Activated CD8-positive, alpha-beta T cell treated with anti-CD3 and anti-CD28 coated beads for 36 hours (primary cell): ENCODE results near the gene FAM3C. TPM values are rescaled to one million over a fixed set of nuclear protein-coding genes. Genes with fewer than 3 reads are reported as not detected.

Experiments
- ATAC-seq: fragments of 200-7000 bp; cut with Tn5 transposase; one replicate; pipeline ENCODE4 v1.10.0; 2021; ENCODE audit warnings: mild to moderate bottlenecking, moderate library complexity
- CTCF ChIA-PET: fragments of 350-600 bp; sonication (Branson Sonifier 250); formaldehyde crosslinking; loops from one replicate; lab custom pipeline; 2021; ENCODE audit warnings: antibody characterized with exemption; lab: Charles Lee
- POLR2A ChIA-PET: fragments of 350-600 bp; sonication (Branson Sonifier 250); formaldehyde crosslinking; loops from one replicate; lab custom pipeline; 2021; ENCODE audit warnings: antibody characterized with exemption; lab: Charles Lee
- DNase-seq: peaks from one replicate; pipeline ENCODE4 v3.0.0-alpha.2; 2020
- H3K27ac Mint-ChIP-seq: one replicate; pipeline ENCODE4 v1.8.0; 2021; ENCODE audit warnings: mild to moderate bottlenecking, mixed read lengths
- H3K27me3 Mint-ChIP-seq: one replicate; pipeline ENCODE4 v1.8.0; 2021; ENCODE audit warnings: mixed read lengths
- H3K36me3 Mint-ChIP-seq: one replicate; pipeline ENCODE4 v1.8.0; 2021; ENCODE audit warnings: low read depth, mixed read lengths
- H3K4me1 Mint-ChIP-seq: one replicate; pipeline ENCODE4 v1.8.0; 2021; ENCODE audit warnings: low read depth, mixed read lengths
- H3K4me3 Mint-ChIP-seq: one replicate; pipeline ENCODE4 v1.8.0; 2021; ENCODE audit warnings: mild to moderate bottlenecking, moderate library complexity, mixed read lengths
- H3K9me3 Mint-ChIP-seq: one replicate; pipeline ENCODE4 v1.8.0; 2021; ENCODE audit warnings: mixed read lengths
- CTCF ChIP-seq: fragments of 200-600 bp; IDR thresholded peaks from one replicate; pipeline ENCODE4 v1.8.0; 2022; ENCODE audit warnings: antibody characterized with exemption, mild to moderate bottlenecking
- intact Hi-C: fragments of 100-400 bp; cut with micrococcal nuclease; formaldehyde crosslinking; loops from one replicate; pipeline ENCODE4 v1.10.0; 2022
- total RNA-seq, 2 experiments: library from RNA; stranded (reverse); gene quantifications; one replicate each; pipeline ENCODE4 v1.2.3, GENCODE V29; 2021

Gene FAM3C
- total RNA-seq, 2 experiments from 2014 or later, result 18.6 to 19.1 TPM

- ChIA-PET POLR2A (no interaction called here), CTCF (no interaction called here)
- no peak for ATAC-seq
- Mint-ChIP-seq H3K4me1 (peaks cover 7% of the 10 kb centered on the region), H3K9me3 (peaks cover 2% of the 10 kb centered on the region), H3K36me3 (no peaks in the 10 kb centered on the region), H3K27ac (no peak overlapping the region), H3K4me3 (no peak overlapping the region), H3K27me3 (no peaks in the 10 kb centered on the region)
- intact Hi-C loops, result no loop called here
- no peak for DNase-seq
- no peak for TF ChIP-seq CTCF
Measured at GRCh38 chr7:121431996-121432395, 35.9 kb upstream of the FAM3C start.

- ATAC-seq, result no peak
- H3K9me3 Mint-ChIP-seq, result peaks cover 2% of the 10 kb centered on the region
- no peaks in the 10 kb centered on the region for H3K36me3 Mint-ChIP-seq
- CTCF ChIA-PET, result no interaction called here
- intact Hi-C loops, result no loop called here
- H3K27me3 Mint-ChIP-seq, result no peaks in the 10 kb centered on the region
- POLR2A ChIA-PET, result no interaction called here
- H3K4me3 Mint-ChIP-seq, result no peak overlapping the region
- no peak for TF ChIP-seq CTCF
- no peak for DNase-seq
- peaks cover 7% of the 10 kb centered on the region for H3K4me1 Mint-ChIP-seq
- no peak overlapping the region for H3K27ac Mint-ChIP-seq
Measured at GRCh38 chr7:121431389-121431995, 35.4 kb upstream of the FAM3C start.

GRCh38 chr7:121430558-121430957, 34.5 kb upstream of the FAM3C start:
- intact Hi-C loops, result no loop called here
- Mint-ChIP-seq H3K27me3 (no peaks in the 10 kb centered on the region), H3K4me3 (no peak overlapping the region), H3K27ac (no peak overlapping the region), H3K4me1 (peaks cover 7% of the 10 kb centered on the region), H3K36me3 (no peaks in the 10 kb centered on the region), H3K9me3 (peaks cover 2% of the 10 kb centered on the region)
- TF ChIP-seq CTCF, result no peak
- POLR2A ChIA-PET, result no interaction called here
- CTCF ChIA-PET, result no interaction called here
- DNase-seq (no peak), ATAC-seq (no peak)

GRCh38 chr7:121429798-121430197, 33.7 kb upstream of the FAM3C start:
- H3K27ac Mint-ChIP-seq, result no peak overlapping the region
- CTCF ChIA-PET, result no interaction called here
- intact Hi-C loops, result no loop called here

More at GRCh38 chr7:121429798-121430197, 33.7 kb upstream of the FAM3C start:
- no peak for DNase-seq
- peaks cover 2% of the 10 kb centered on the region for H3K9me3 Mint-ChIP-seq
- H3K36me3 Mint-ChIP-seq, result no peaks in the 10 kb centered on the region
- POLR2A ChIA-PET, result interaction anchor here (0.6 to 1.1 kb wide), 3 partner anchors 11 to 72 kb away, joined by 3 to 4 read pairs (median 3); partner anchors contain the start of gene FAM3C
- TF ChIP-seq CTCF, result no peak
- H3K27me3 Mint-ChIP-seq, result peaks cover under 1% of the 10 kb centered on the region
- H3K4me3 Mint-ChIP-seq, result no peak overlapping the region
- no peak for ATAC-seq
- H3K4me1 Mint-ChIP-seq, result peaks cover 7% of the 10 kb centered on the region
